GM18511 (cell line): Measurements from ENCODE around the gene PACRGL.
"Not testable (repeated sequence)": the region's sequence is repeated elsewhere in the genome, so short reads cannot be mapped to it uniquely, and the experiment has no call there.

Experiments
- ATAC-seq: cut with Tn5 transposase; IDR thresholded peaks from one replicate; pipeline ENCODE4 v1.9.1; 2021; ENCODE audit warnings: mild to moderate bottlenecking, moderate library complexity; ENCODE audit not compliant: unreplicated experiment

The PACRGL gene

GRCh38 chr4:20723019-20723418 lies 22.8 kb downstream of the PACRGL start:
- no peak for ATAC-seq

- ATAC-seq = no peak
Measured at GRCh38 chr4:20723463-20723862, 23.2 kb downstream of the PACRGL start.

- no peak for ATAC-seq
Measured at GRCh38 chr4:20724915-20725314, 24.7 kb downstream of the PACRGL start.

GRCh38 chr4:20735931-20736330 lies 35.7 kb downstream of the PACRGL start:
- ATAC-seq = no peak

GRCh38 chr4:20746000-20746399 lies 45.7 kb downstream of the PACRGL start:
- not testable (repeated sequence) for ATAC-seq

- ATAC-seq = no peak
Measured at GRCh38 chr4:20752641-20753040, 52.4 kb downstream of the PACRGL start.

- ATAC-seq = no peak
Measured at GRCh38 chr4:20754036-20754435, 53.8 kb downstream of the PACRGL start.

GRCh38 chr4:20760053-20760452 lies 59.8 kb downstream of the PACRGL start:
- no peak for ATAC-seq

- no peak for ATAC-seq
Measured at GRCh38 chr4:20761382-20761781, 61.1 kb downstream of the PACRGL start.

GRCh38 chr4:20761826-20762225 lies 61.6 kb downstream of the PACRGL start:
- ATAC-seq = no peak

- ATAC-seq = no peak
Measured at GRCh38 chr4:20764366-20764992, 64.2 kb downstream of the PACRGL start.

- peak; percentile 91 for ATAC-seq
Measured at GRCh38 chr4:20773144-20773997, 73.1 kb downstream of the PACRGL start.

GRCh38 chr4:20778896-20779295 lies 78.6 kb downstream of the PACRGL start:
- no peak for ATAC-seq

- not testable (repeated sequence) for ATAC-seq
Measured at GRCh38 chr4:20783134-20783533, 82.9 kb downstream of the PACRGL start.

- ATAC-seq = no peak
Measured at GRCh38 chr4:20787940-20788665, 87.8 kb downstream of the PACRGL start.
